A549 treated with CORT108297 at 1 μM for 4 hours (cell line): ENCODE measurements around the gene FADS1. TPM values are rescaled to one million over a fixed set of nuclear protein-coding genes. Genes with fewer than 3 reads are reported as not detected.

Experiments used
- total RNA-seq: library from RNA; stranded (reverse); fragments of 200-300 nt; extraction: Qiagen RNA extraction; gene quantifications from 5 replicates; pipeline ENCODE4 v1.2.3, GENCODE V29; 2022

Gene FADS1
- total RNA-seq, result 111 to 153 TPM (median 134 TPM) in 5 replicates

GRCh38 chr11:61816736-61817455 is at the start of gene FADS1:
TSS of gene FADS1 (minus strand) at chr11:61817003. CDS start at chr11:61816929, 74 bp downstream.

DNA sequence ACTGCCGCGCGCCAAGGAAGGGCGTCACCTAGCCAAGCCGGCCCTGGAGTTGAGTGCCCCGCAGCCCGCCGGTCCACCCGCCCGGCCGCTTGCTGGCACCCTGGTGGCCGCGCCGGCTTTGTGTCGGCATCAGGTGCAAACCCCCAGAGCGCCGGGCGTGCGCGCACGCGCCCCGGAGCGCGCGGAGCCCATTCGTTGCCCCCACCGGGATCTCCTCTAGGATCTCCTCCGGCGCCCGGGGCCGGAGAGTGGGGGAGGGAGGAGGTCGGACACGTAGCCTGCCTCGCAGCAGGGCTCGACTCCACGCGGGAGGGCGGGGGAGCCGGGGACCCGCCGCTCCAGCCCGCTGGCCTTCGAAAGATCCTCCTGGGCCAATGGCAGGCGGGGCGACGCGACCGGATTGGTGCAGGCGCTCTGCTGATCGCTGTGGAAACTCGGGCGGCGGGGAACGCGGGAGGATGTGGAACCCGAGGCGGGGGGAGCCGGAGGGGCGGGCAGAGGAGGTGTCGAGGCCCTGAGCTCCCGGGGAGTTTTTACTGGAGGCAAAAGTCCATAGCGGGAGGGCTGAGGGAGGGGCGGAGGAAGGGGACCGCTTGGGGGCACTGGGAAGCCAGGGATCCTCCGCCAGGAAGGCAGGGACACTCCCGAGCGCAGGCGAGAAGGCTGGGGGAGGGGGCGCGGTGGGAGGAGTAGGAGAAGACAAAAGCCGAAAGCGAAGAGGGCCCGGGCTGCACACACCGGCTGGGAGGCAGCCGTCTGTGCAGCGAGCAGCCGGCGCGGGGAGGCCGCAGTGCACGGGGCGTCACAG is 11.0 kb upstream of the FADS1 start, which contains the start of gene FADS2:
TSS of gene FADS2 (plus strand) at position 730 of the 808 bp plus-strand sequence. CDS start 91 bp downstream, outside the sequence.

DNA sequence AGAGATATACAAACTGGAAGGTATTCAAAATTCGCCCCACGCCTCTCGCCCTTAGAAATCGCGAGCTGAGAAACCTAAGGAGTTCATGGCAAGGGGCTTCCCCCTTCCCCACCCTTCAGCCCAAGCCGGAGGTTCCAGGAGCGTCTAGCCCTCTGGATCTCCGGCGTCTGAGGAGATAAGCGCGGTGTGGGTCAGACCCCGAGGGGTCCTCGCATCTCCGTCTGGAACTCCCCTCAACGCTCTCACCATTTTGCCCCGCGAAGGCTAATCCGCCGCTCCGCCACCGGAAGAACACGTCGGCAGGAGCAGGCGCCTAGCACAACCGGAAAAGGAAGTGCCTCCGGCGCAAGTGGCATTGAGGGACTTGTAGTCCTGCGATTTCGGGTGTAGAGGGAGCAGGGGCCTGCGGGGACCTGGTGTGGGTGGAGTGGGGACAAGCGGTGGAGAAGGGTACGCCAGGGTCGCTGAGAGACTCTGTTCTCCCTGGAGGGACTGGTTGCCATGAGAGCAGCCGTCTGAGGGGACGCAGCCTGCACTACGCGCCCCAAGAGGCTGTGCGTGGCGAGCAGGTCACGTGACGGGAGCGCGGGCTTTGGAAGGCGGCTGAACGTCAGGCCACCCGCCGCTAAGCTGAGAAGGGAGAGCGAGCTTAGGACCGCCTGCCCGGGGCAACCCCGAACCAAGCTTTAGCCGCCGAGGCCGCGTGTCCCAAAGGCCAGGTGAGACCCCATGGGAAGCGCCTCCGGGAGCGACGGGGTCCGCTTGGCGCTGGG is 24.3 kb downstream of the FADS1 start, which contains the start of the genes FEN1 and TMEM258:
TSS of gene FEN1 (plus strand) at position 602 of the 773 bp plus-strand sequence. CDS start 2,451 bp downstream, outside the sequence.
TSS of gene TMEM258 (minus strand) at position 290 of the 773 bp plus-strand sequence. CDS start at position 249, 41 bp downstream.

DNA sequence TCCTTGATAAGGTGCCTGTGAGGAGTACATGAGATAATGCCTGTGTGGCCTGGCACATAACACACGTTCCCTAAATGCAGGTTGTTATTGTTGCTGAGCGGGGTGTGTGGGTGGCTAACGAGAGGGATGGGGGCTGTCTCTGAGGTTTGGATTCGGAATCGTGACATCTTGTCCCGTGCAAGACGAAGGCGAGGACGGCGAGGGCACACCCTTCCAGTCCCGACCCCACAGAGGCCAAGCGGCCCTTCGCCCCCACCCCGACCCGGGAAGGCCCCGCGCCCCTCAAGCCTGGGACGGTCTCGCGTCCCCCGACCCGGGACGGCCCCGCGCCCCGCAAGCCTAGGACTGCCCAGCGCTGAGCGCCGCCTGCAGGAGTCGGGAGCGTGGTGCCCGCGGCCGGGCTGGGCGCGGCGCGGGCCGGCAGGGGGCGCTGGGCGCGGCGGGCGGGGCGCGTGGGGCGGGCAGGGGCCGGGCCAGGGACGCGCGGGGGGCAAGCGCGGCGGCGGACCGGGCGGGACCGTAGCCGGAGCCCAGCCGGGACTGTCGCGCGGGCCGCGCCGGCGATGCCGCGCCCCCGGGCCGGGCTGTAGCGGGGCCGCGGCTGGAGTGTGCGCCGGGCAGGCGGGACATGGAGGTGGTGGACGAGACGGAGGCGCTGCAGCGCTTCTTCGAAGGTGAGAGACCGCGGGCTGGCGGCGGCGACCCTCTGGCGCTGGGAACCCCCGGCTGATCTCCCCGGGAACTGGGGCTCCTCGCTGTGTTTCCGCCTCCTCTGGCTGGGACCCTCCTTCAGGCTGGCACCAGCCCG is 64.5 kb downstream of the FADS1 start, which contains the start of gene MYRF:
TSS of gene MYRF (plus strand) at position 520 of the 808 bp plus-strand sequence. CDS start at position 629, 109 bp downstream.

Other genes starting within 250 kb of the FADS1 start
- gene SYT7, start 235.9 kb downstream of the FADS1 start, total RNA-seq, result 0.72 to 1.2 TPM (median 1.0 TPM) in 5 replicates
- gene DAGLA, start 136.6 kb downstream of the FADS1 start, total RNA-seq, result 4.1 to 6.3 TPM (median 6.2 TPM) in 5 replicates
- 16.1 to 23.1 TPM (median 21.8 TPM) in 5 replicates for gene MYRF, start 64.4 kb downstream of the FADS1 start, total RNA-seq
- 213 to 247 TPM (median 224 TPM) in 5 replicates for gene TMEM258, start 24.4 kb downstream of the FADS1 start, total RNA-seq
- 96.4 to 111 TPM (median 103 TPM) in 5 replicates for gene FEN1, start 24.1 kb downstream of the FADS1 start, total RNA-seq
- 249 to 330 TPM (median 280 TPM) in 5 replicates for gene FADS2, start 11.3 kb upstream of the FADS1 start, total RNA-seq
- gene FADS3, start 74.5 kb upstream of the FADS1 start, total RNA-seq, result 38.0 to 62.4 TPM (median 59.1 TPM) in 5 replicates
- 11.9 to 14.9 TPM (median 14.1 TPM) in 5 replicates for gene RAB3IL1, start 100.6 kb upstream of the FADS1 start, total RNA-seq
- gene BEST1, start 133.3 kb upstream of the FADS1 start, total RNA-seq, result 1.5 to 2.5 TPM (median 2.0 TPM) in 5 replicates
- gene FTH1, start 150.6 kb upstream of the FADS1 start, total RNA-seq, result 11,319 to 19,435 TPM (median 16,549 TPM) in 5 replicates